ENCODE results near the gene CHST4. TPM values are rescaled to one million over a fixed set of nuclear protein-coding genes. Genes with fewer than 3 reads are reported as not detected.

The CHST4 gene
- total RNA-seq, result under 1 TPM in 2 of 4 donors, not detected in 2; 0.26 to 0.63 TPM

GRCh38 chr16:71526111-71526631, at the start of gene CHST4:
CHST4 (plus strand) TSS chr16:71526426; CDS start chr16:71536678, 10,252 bp downstream.
- H3K4me1 ChIP-seq, result peaks cover 0 to 16% (median 11%) of the 10 kb centered on the region in 4 donors
- H3K27me3 ChIP-seq, result no peaks in the 10 kb centered on the region
- TF ChIP-seq EP300 (IDR thresholded peaks at IDR 0.05) (no peak), POLR2AphosphoS5 (IDR thresholded peaks at IDR 0.05) (peak in 1 of 2 donors; percentile 10)
- H3K9me3 ChIP-seq, result no peaks in the 10 kb centered on the region
- H3K4me3 ChIP-seq, result peak within 1 kb of the TSS in 2 of 4 donors; percentile 7 to 16
- WGBS, result 19% methylated on average over 9 of the region's 9 CpGs
- no peaks in the 10 kb centered on the region for H3K36me3 ChIP-seq
- H3K27ac ChIP-seq (replicated peaks in 1 of 4), result peak within 1 kb of the TSS in 3 of 4 donors; percentile 15 to 40 (median 37)
- intact Hi-C loops (cut with DNase I), result no loop called here
- DNase-seq (ENCODE audit: extremely low spot score), result no peak

DNA sequence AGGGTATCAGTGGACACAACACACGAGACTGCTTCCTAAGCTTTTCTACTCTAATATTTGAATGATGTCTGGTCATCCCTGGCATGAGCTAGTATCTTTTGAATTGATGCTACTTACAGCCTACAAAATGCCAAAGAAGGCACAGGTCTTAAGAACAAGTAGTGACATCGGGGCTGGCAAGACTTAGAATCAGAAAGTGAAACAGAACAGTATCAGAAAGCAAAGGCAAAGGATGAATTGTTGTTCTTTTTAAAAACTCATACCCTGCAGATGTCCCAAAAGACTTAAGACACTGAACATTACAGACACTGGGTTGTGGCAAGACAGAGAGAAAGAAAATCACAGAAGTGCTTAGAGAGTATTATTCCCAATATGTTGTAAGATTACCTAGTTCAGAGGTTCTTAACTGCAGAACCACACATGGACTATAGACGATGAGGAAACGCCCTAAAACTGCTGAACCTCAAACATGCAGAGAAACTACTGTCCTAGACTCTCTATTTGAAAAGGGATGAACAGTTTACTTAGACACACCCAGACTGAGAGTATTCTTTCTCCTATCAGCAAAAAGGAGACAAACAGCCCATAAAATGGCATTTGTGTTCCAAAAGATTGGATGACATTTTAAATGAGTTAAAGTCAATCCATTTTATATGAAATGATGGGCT, 49.6 kb upstream of the CHST4 start:
- H3K4me1 ChIP-seq, result no peaks in the 10 kb centered on the region
- H3K27ac ChIP-seq (replicated peaks in 1 of 4), result no peak overlapping the region
- no peak overlapping the region for H3K4me3 ChIP-seq
- TF ChIP-seq POLR2AphosphoS5 (IDR thresholded peaks at IDR 0.05), result no peak
- no peak for TF ChIP-seq EP300 (IDR thresholded peaks at IDR 0.05)
- TF ChIP-seq, protein P1, sequence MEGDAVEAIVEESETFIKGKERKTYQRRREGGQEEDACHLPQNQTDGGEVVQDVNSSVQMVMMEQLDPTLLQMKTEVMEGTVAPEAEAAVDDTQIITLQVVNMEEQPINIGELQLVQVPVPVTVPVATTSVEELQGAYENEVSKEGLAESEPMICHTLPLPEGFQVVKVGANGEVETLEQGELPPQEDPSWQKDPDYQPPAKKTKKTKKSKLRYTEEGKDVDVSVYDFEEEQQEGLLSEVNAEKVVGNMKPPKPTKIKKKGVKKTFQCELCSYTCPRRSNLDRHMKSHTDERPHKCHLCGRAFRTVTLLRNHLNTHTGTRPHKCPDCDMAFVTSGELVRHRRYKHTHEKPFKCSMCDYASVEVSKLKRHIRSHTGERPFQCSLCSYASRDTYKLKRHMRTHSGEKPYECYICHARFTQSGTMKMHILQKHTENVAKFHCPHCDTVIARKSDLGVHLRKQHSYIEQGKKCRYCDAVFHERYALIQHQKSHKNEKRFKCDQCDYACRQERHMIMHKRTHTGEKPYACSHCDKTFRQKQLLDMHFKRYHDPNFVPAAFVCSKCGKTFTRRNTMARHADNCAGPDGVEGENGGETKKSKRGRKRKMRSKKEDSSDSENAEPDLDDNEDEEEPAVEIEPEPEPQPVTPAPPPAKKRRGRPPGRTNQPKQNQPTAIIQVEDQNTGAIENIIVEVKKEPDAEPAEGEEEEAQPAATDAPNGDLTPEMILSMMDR (IDR thresholded peaks at IDR 0.05), result no peak
- TF ChIP-seq POLR2A (IDR thresholded peaks at IDR 0.05; ENCODE audit: low read depth), result no peak
- H3K9me3 ChIP-seq, result no peaks in the 10 kb centered on the region
- DNase-seq (ENCODE audit: extremely low spot score), result no peak
- no peaks in the 10 kb centered on the region for H3K27me3 ChIP-seq
- 91% methylated on average over 4 of the region's 4 CpGs for WGBS
- intact Hi-C loops (cut with DNase I), result no loop called here
- peaks cover 25 to 72% (median 53%) of the 10 kb centered on the region in 4 donors for H3K36me3 ChIP-seq

- Histone ChIP-seq H3K4me3 (no peak overlapping the region), H3K27me3 (no peaks in the 10 kb centered on the region), H3K4me1 (peaks cover 6 to 12% (median 10%) of the 10 kb centered on the region in 4 donors), H3K36me3 (peaks cover 25 to 59% (median 43%) of the 10 kb centered on the region in 4 donors), H3K27ac (replicated peaks in 1 of 4) (no peak overlapping the region), H3K9me3 (no peaks in the 10 kb centered on the region)
- TF ChIP-seq EP300 (IDR thresholded peaks at IDR 0.05) (no peak), POLR2A (IDR thresholded peaks at IDR 0.05; ENCODE audit: low read depth) (no peak), POLR2AphosphoS5 (IDR thresholded peaks at IDR 0.05) (no peak)
- TF ChIP-seq, protein P1 (IDR thresholded peaks at IDR 0.05), result peak in 1 of 3 experiments; percentile 10
- 57% methylated on average over 3 of the region's 3 CpGs for WGBS
- intact Hi-C loops (cut with DNase I), result no loop called here
- no peak for DNase-seq (ENCODE audit: extremely low spot score)
Observed at GRCh38 chr16:71479420-71479819, 46.8 kb upstream of the CHST4 start.

- no peak for DNase-seq (ENCODE audit: extremely low spot score)
- WGBS, result 100% methylated on average over 2 of the region's 2 CpGs
- Histone ChIP-seq H3K36me3 (peaks cover 16 to 44% (median 28%) of the 10 kb centered on the region in 4 donors), H3K27ac (replicated peaks in 1 of 4) (no peak overlapping the region), H3K4me1 (peaks cover 6 to 17% (median 16%) of the 10 kb centered on the region in 4 donors), H3K27me3 (no peaks in the 10 kb centered on the region), H3K9me3 (no peaks in the 10 kb centered on the region), H3K4me3 (no peak overlapping the region)
- TF ChIP-seq POLR2A (IDR thresholded peaks at IDR 0.05; ENCODE audit: low read depth) (no peak), EP300 (IDR thresholded peaks at IDR 0.05) (no peak), POLR2AphosphoS5 (IDR thresholded peaks at IDR 0.05) (no peak)
- TF ChIP-seq, protein P1 (IDR thresholded peaks at IDR 0.05), result no peak
- intact Hi-C loops (cut with DNase I), result no loop called here
Observed at GRCh38 chr16:71480956-71481355, 45.3 kb upstream of the CHST4 start.

DNA sequence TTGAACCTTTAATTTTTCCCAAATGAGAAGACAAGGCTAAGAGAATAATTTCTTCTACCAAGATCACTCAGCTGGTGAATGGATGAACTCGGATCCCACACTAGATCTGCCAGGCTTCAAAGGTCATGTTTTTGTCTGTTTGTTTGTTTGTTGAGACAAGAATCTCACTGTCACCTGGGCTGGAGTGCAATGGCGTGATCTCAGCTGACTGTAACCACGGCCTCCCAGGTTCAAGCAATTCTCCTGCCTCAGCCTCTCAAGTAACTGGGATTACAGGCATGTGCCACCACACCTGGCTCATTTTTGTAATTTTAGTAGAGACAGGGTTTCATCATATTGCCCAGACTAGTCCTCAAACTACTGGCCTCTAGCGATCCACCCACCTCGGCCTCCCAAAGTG, 43.7 kb upstream of the CHST4 start:
- intact Hi-C loops (cut with DNase I), result no loop called here
- DNase-seq (ENCODE audit: extremely low spot score), result no peak

More for the DNA sequence above, 43.7 kb upstream of the CHST4 start:
- Histone ChIP-seq H3K27me3 (no peaks in the 10 kb centered on the region), H3K36me3 (peaks cover 7 to 28% (median 12%) of the 10 kb centered on the region in 4 donors), H3K4me1 (peaks cover 6 to 17% (median 16%) of the 10 kb centered on the region in 4 donors), H3K4me3 (no peak overlapping the region), H3K27ac (replicated peaks in 1 of 4) (no peak overlapping the region), H3K9me3 (no peaks in the 10 kb centered on the region)
- TF ChIP-seq POLR2A (IDR thresholded peaks at IDR 0.05; ENCODE audit: low read depth) (no peak), EP300 (IDR thresholded peaks at IDR 0.05) (no peak), POLR2AphosphoS5 (IDR thresholded peaks at IDR 0.05) (no peak)
- TF ChIP-seq, protein P1 (IDR thresholded peaks at IDR 0.05), result no peak
- WGBS, result 92% methylated on average over 5 of the region's 5 CpGs

Data from esophagus muscularis mucosa (tissue), 4 donors.